ENCODE results near the gene CSNK2A3. TPM values are rescaled to one million over a fixed set of nuclear protein-coding genes. Genes with fewer than 3 reads are reported as not detected.

Gene CSNK2A3
- total RNA-seq, 1 experiment from 2014 or later = 1.4 TPM

DNA sequence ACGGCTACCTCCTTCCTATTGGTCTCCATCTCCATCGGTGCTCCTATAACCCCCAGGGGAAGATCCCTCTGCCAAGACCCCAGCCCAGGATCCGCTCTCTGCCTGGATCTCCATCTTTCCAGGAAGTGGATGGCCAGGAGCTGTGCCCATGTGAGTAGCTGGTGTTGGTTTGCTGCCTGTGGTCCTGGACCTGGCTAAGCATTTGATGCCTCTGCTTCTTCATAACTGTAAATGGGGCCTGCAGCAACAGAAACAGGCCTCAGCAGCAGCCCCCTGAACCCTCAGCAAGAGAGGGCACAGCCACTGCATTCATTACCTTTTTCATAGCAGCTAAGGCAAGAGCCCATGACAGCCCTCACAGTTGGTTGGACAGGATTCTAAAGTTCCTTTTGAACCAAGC lies 26.6 kb upstream of the CSNK2A3 start (continued):
- TF ChIP-seq, protein P1, sequence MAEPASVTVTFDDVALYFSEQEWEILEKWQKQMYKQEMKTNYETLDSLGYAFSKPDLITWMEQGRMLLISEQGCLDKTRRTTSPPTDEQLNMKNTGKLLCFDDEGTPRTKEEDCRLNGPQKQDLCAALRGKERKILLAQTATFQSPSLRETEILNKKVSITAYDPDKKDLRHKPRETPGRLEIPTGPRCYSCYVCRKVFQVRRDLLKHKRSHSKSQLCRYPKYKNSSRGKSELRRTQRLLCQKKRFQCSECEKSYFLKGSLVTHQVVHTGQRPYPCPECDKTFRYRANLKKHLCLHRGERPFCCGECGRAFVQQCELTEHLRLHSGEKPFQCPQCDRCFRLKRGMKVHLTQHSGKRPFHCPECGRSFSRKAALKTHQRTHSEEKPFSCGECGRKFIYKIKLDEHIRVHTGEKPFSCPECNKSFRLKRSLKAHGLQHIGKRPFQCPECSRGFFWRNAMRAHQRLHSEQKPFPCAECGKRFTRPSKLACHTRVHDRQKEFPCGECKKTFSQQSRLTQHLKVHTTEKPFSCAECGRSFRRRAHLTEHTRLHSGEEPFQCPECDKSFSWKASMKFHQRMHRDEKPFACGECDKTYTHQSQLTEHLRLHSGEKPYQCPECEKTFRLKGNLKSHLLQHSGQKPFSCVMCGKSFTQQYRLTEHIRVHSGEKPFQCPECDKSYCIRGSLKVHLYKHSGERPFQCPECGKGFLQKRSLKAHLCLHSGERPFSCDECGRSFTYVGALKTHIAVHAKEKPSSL (CRISPR knock-in tag; conservative IDR thresholded peaks at IDR 0.05) = no peak
- TF ChIP-seq GTF2I (CRISPR knock-in tag; conservative IDR thresholded peaks at IDR 0.05) = no peak

DNA sequence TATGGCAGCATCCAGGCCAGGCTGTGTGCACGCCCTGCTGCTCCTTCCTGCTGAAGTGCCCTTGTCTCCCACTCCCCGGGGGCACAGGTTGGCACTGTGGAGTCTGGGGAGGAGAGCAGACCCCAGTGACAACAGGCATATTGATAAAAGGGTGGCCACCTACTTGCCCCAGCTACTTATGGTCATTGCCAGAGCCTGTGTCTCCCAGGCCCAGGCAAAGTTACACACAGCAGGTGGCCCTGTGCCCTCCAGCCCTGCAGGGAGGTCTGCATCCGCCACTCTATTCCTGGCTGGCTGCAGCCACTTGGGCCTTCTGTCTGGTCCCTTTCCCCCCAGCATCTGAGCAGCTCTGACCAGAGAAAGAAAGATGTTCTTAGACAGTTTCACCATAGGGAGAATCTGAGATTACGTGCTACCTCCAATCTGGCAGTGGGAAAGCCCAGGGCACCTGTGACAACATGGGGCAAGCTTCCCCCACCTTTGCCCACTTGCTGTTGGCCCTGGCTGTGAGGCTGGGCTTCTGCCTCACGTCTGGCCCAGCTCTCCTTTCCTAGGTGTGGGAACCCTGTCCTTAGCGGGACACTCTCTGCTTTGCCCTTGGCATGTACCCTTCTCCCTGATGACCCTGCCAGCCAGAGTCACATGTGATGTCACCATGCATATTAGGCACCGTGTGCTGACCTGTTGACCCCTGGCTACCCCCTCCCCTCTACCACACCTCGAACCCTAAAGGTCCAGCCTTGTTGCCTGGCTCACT lies 25.3 kb upstream of the CSNK2A3 start:
- DNase-seq (ENCODE audit: low spot score) (no peak), ATAC-seq (no peak)
- TF ChIP-seq, protein P2, sequence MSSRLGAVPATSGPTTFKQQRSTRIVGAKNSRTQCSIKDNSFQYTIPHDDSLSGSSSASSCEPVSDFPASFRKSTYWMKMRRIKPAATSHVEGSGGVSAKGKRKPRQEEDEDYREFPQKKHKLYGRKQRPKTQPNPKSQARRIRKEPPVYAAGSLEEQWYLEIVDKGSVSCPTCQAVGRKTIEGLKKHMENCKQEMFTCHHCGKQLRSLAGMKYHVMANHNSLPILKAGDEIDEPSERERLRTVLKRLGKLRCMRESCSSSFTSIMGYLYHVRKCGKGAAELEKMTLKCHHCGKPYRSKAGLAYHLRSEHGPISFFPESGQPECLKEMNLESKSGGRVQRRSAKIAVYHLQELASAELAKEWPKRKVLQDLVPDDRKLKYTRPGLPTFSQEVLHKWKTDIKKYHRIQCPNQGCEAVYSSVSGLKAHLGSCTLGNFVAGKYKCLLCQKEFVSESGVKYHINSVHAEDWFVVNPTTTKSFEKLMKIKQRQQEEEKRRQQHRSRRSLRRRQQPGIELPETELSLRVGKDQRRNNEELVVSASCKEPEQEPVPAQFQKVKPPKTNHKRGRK (CRISPR knock-in tag; IDR thresholded peaks at IDR 0.05; ENCODE audit: borderline replicate concordance) = no peak
- TF ChIP-seq, protein P3, sequence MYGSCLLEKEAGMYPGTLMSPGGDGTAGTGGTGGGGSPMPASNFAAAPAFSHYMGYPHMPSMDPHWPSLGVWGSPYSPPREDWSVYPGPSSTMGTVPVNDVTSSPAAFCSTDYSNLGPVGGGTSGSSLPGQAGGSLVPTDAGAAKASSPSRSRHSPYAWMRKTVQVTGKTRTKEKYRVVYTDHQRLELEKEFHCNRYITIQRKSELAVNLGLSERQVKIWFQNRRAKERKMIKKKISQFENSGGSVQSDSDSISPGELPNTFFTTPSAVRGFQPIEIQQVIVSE (CRISPR knock-in tag; IDR thresholded peaks at IDR 0.05; ENCODE audit: borderline replicate concordance) = no peak
- no peak for TF ChIP-seq ELF4 (CRISPR knock-in tag; IDR thresholded peaks at IDR 0.05; ENCODE audit: low read depth)
- peaks cover 10% of the 10 kb centered on the region; the same call in 1 of the 2 replicates for H3K27me3 Mint-ChIP-seq (ENCODE audit: low read depth)
- H3K4me3 Mint-ChIP-seq = no peak overlapping the region
- peaks cover 10% of the 10 kb centered on the region for H3K4me1 Mint-ChIP-seq
- ChIA-PET POLR2A (no interaction called here), CTCF (interaction anchor here (0.7 kb wide), 1 partner anchor 18 kb away, joined by 3 read pairs; no protein-coding TSS in a partner anchor)
- no peaks in the 10 kb centered on the region for H3K36me3 Mint-ChIP-seq
- H3K27ac Mint-ChIP-seq = no peak overlapping the region
- no peaks in the 10 kb centered on the region for H3K9me3 Mint-ChIP-seq

DNA sequence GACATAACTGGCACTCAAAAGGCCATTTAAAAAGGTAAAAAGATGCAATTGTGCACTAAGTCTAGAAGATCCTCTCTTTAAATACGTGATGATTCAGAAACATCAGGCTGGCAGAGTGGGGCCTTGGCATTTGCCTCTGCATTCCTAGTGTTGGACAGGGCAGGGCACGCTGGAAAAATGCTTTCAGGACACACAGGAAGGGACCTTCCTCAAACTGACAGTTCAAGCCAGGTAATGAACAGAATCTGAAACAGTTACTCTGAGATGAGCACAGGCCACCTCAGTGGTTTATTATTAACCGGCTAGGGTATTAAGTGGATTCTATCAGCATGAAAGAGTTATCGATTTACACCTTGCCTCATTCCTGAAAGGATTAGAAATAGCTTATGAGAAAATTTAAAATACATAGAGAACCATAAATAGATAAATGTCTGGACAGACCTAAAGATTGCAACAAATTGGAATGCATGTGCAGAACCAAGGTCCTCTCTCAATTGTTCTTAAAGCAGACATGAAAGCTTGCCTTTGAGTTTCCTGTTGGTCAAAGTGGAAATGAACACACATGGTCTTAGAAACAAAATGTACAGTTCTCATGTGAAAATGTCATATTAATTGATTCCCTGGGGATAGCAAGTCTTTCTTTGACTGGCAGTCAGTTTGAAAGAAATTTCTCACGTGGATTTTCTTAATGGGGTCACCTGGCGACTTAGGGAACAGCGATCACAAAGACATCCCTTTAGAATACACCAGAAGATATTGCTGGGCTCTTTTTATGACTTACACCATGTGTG lies 21.5 kb upstream of the CSNK2A3 start:
- H3K36me3 Mint-ChIP-seq = no peaks in the 10 kb centered on the region
- no peak overlapping the region for H3K4me3 Mint-ChIP-seq
- H3K27ac Mint-ChIP-seq = no peak overlapping the region
- CTCF ChIA-PET = no interaction called here
- H3K4me1 Mint-ChIP-seq = peaks cover 25% of the 10 kb centered on the region
- ATAC-seq = no peak
- POLR2A ChIA-PET = no interaction called here
- DNase-seq (ENCODE audit: low spot score) = no peak
- H3K9me3 Mint-ChIP-seq = no peaks in the 10 kb centered on the region
- peaks cover 29% of the 10 kb centered on the region; the same call in 1 of the 2 replicates for H3K27me3 Mint-ChIP-seq (ENCODE audit: low read depth)
- TF ChIP-seq, protein P4, sequence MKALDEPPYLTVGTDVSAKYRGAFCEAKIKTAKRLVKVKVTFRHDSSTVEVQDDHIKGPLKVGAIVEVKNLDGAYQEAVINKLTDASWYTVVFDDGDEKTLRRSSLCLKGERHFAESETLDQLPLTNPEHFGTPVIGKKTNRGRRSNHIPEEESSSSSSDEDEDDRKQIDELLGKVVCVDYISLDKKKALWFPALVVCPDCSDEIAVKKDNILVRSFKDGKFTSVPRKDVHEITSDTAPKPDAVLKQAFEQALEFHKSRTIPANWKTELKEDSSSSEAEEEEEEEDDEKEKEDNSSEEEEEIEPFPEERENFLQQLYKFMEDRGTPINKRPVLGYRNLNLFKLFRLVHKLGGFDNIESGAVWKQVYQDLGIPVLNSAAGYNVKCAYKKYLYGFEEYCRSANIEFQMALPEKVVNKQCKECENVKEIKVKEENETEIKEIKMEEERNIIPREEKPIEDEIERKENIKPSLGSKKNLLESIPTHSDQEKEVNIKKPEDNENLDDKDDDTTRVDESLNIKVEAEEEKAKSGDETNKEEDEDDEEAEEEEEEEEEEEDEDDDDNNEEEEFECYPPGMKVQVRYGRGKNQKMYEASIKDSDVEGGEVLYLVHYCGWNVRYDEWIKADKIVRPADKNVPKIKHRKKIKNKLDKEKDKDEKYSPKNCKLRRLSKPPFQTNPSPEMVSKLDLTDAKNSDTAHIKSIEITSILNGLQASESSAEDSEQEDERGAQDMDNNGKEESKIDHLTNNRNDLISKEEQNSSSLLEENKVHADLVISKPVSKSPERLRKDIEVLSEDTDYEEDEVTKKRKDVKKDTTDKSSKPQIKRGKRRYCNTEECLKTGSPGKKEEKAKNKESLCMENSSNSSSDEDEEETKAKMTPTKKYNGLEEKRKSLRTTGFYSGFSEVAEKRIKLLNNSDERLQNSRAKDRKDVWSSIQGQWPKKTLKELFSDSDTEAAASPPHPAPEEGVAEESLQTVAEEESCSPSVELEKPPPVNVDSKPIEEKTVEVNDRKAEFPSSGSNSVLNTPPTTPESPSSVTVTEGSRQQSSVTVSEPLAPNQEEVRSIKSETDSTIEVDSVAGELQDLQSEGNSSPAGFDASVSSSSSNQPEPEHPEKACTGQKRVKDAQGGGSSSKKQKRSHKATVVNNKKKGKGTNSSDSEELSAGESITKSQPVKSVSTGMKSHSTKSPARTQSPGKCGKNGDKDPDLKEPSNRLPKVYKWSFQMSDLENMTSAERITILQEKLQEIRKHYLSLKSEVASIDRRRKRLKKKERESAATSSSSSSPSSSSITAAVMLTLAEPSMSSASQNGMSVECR (CRISPR knock-in tag; IDR thresholded peaks at IDR 0.05; ENCODE audit: borderline replicate concordance) = no peak
- TF ChIP-seq TCF7 (CRISPR knock-in tag; IDR thresholded peaks at IDR 0.05; ENCODE audit: low read depth) (no peak), MYBL2 (CRISPR knock-in tag; IDR thresholded peaks at IDR 0.05) (no peak), ZNF423 (CRISPR knock-in tag; IDR thresholded peaks at IDR 0.05) (no peak), FOXP1 (CRISPR knock-in tag; IDR thresholded peaks at IDR 0.05; ENCODE audit: borderline replicate concordance) (no peak), NFE2L1 (CRISPR knock-in tag; IDR thresholded peaks at IDR 0.05) (no peak), ATF1 (CRISPR knock-in tag; IDR thresholded peaks at IDR 0.05) (no peak), KAT7 (CRISPR knock-in tag; IDR thresholded peaks at IDR 0.05; ENCODE audit: borderline replicate concordance) (no peak)
- TF ChIP-seq, protein P1 (CRISPR knock-in tag; conservative IDR thresholded peaks at IDR 0.05) = no peak
- TF ChIP-seq, protein P5, sequence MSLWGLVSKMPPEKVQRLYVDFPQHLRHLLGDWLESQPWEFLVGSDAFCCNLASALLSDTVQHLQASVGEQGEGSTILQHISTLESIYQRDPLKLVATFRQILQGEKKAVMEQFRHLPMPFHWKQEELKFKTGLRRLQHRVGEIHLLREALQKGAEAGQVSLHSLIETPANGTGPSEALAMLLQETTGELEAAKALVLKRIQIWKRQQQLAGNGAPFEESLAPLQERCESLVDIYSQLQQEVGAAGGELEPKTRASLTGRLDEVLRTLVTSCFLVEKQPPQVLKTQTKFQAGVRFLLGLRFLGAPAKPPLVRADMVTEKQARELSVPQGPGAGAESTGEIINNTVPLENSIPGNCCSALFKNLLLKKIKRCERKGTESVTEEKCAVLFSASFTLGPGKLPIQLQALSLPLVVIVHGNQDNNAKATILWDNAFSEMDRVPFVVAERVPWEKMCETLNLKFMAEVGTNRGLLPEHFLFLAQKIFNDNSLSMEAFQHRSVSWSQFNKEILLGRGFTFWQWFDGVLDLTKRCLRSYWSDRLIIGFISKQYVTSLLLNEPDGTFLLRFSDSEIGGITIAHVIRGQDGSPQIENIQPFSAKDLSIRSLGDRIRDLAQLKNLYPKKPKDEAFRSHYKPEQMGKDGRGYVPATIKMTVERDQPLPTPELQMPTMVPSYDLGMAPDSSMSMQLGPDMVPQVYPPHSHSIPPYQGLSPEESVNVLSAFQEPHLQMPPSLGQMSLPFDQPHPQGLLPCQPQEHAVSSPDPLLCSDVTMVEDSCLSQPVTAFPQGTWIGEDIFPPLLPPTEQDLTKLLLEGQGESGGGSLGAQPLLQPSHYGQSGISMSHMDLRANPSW (CRISPR knock-in tag; conservative IDR thresholded peaks at IDR 0.05; ENCODE audit: low read depth) = no peak
